ENCODE results near the gene EXOC6B.

GRCh38 chr2:72837171-72837570, 11.3 kb upstream of the EXOC6B start:
- no peak for TF ChIP-seq CTCF (IDR thresholded peaks at IDR 0.05)
- TF ChIP-seq POLR2A (IDR thresholded peaks at IDR 0.05): no peak
